Caco-2 (cell line): ENCODE results near the gene MDN1. TPM values are rescaled to one million over a fixed set of nuclear protein-coding genes. Genes with fewer than 3 reads are reported as not detected.

Experiments
- BruUV-seq: library from RNA; stranded (reverse); fragments of 400-500 nt; replicated peaks from 2 replicates; lab custom pipeline; 2021; lab: Mats Ljungman, UMichigan
- CTCF ChIA-PET: fragments of 300-600 bp; sonication (Branson Sonifier 250); formaldehyde crosslinking; loops from one replicate; lab custom pipeline; 2022; ENCODE audit warnings: antibody characterized with exemption; lab: Charles Lee
- POLR2A ChIA-PET: fragments of 300-600 bp; sonication (Branson Sonifier 250); formaldehyde crosslinking; loops from one replicate; lab custom pipeline; 2022; ENCODE audit warnings: antibody characterized with exemption; lab: Charles Lee
- DNase-seq, 2 experiments: peaks; one replicate each; pipeline versions ENCODE4 v3.0.0 to v3.0.0-alpha.2; 2020 to 2022
- H3K27me3 ChIP-seq: replicated peaks from 2 replicates; pipeline ENCODE4 v1.6.0; 2011; ENCODE audit warnings: low read length; ENCODE audit not compliant: control insufficient read depth, insufficient read depth
- H3K36me3 ChIP-seq: 2 replicates; pipeline ENCODE4 v1.5.1; 2011; ENCODE audit warnings: low read length; ENCODE audit not compliant: control insufficient read depth, insufficient read depth
- H3K4me1 ChIP-seq: fragments of 250-450 bp; sonication (Bioruptor Pico); 2 replicates; pipeline ENCODE4 v1.5.1; 2020; ENCODE audit warnings: mild to moderate bottlenecking
- H3K4me3 ChIP-seq: 2 replicates; pipeline ENCODE4 v1.5.1; 2011; ENCODE audit warnings: low read depth, mild to moderate bottlenecking, control low read depth, low read length
- H3K9me3 ChIP-seq: fragments of 250-450 bp; sonication (Bioruptor Pico); 2 replicates; pipeline ENCODE4 v1.5.1; 2020; ENCODE audit warnings: mild to moderate bottlenecking, moderate library complexity
- H3K27ac Mint-ChIP-seq: one replicate; pipeline ENCODE4 v1.8.0; 2022; ENCODE audit warnings: mixed read lengths; ENCODE audit not compliant: unreplicated experiment
- H3K27me3 Mint-ChIP-seq: one replicate; pipeline ENCODE4 v1.8.0; 2022; ENCODE audit warnings: mixed read lengths; ENCODE audit not compliant: insufficient read depth, unreplicated experiment
- H3K36me3 Mint-ChIP-seq: one replicate; pipeline ENCODE4 v1.8.0; 2022; ENCODE audit warnings: mild to moderate bottlenecking, mixed read lengths; ENCODE audit not compliant: insufficient read depth, unreplicated experiment
- H3K4me1 Mint-ChIP-seq: one replicate; pipeline ENCODE4 v1.8.0; 2022; ENCODE audit warnings: low read depth, mixed read lengths; ENCODE audit not compliant: unreplicated experiment
- H3K4me3 Mint-ChIP-seq: one replicate; pipeline ENCODE4 v1.8.0; 2022; ENCODE audit warnings: mild to moderate bottlenecking, moderate library complexity, mixed read lengths; ENCODE audit not compliant: unreplicated experiment
- H3K9me3 Mint-ChIP-seq: one replicate; pipeline ENCODE4 v1.8.0; 2022; ENCODE audit warnings: mixed read lengths; ENCODE audit not compliant: unreplicated experiment
- CTCF ChIP-seq, 2 experiments: fragments of 200-600 bp in 1 of 2; IDR thresholded peaks; 1 replicate in 1 of 2; 2 replicates in 1 of 2; pipeline versions ENCODE4 v1.5.1 to v1.8.0; 2011 to 2022; ENCODE audit warnings: antibody characterized with exemption in 1 of 2, control low read depth in 1 of 2, inconsistent platforms in 1 of 2, low read depth in 1 of 2, low read length in 1 of 2, mild to moderate bottlenecking in 1 of 2, moderate library complexity in 1 of 2; ENCODE audit not compliant: insufficient read depth in 1 of 2, severe bottlenecking in 1 of 2, unreplicated experiment in 1 of 2
- intact Hi-C: fragments of 100-400 bp; cut with micrococcal nuclease; formaldehyde crosslinking; loops from one replicate; pipeline ENCODE4 v1.10.0; 2022; ENCODE audit not compliant: unreplicated experiment
- total RNA-seq: library from RNA; stranded (reverse); gene quantifications from 2 replicates; pipeline ENCODE4 v1.2.3, GENCODE V29; 2022

MDN1 gene
- total RNA-seq, 1 experiment from 2014 or later, result 49.0 TPM

GRCh38 chr6:89660981-89661380 lies 158.6 kb downstream of the MDN1 start:
- intact Hi-C loops, result no loop called here
- TF ChIP-seq CTCF (IDR thresholded peaks at IDR 0.05; ENCODE audit: insufficient read depth in 1 of 2, low read depth in 1 of 2, low read length in 1 of 2, severe bottlenecking in 1 of 2, unreplicated experiment in 1 of 2), result no peak
- Histone ChIP-seq H3K4me1 (no peaks in the 10 kb centered on the region), H3K4me3 (no peak overlapping the region), H3K9me3 (no peaks in the 10 kb centered on the region), H3K36me3 (no peaks in the 10 kb centered on the region; the same call in 1 of the 2 replicates), H3K27me3 (no peaks in the 10 kb centered on the region)
- no peak for DNase-seq
- POLR2A ChIA-PET, result no interaction called here
- CTCF ChIA-PET, result no interaction called here
- Mint-ChIP-seq H3K4me3 (no peak overlapping the region), H3K9me3 (no peaks in the 10 kb centered on the region), H3K4me1 (no peaks in the 10 kb centered on the region), H3K27me3 (no peaks in the 10 kb centered on the region), H3K36me3 (peaks cover 92% of the 10 kb centered on the region), H3K27ac (no peak overlapping the region)
- no TSS peak for BruUV-seq

GRCh38 chr6:89657445-89658158 lies 162.0 kb downstream of the MDN1 start:
- Mint-ChIP-seq H3K4me3 (no peak overlapping the region), H3K27ac (peak overlapping the region; percentile 34), H3K4me1 (no peaks in the 10 kb centered on the region), H3K36me3 (peaks cover 65% of the 10 kb centered on the region), H3K9me3 (no peaks in the 10 kb centered on the region), H3K27me3 (no peaks in the 10 kb centered on the region)
- Histone ChIP-seq H3K4me3 (no peak overlapping the region), H3K36me3 (peaks cover 1% of the 10 kb centered on the region; the same call in 1 of the 2 replicates), H3K27me3 (no peaks in the 10 kb centered on the region), H3K9me3 (no peaks in the 10 kb centered on the region), H3K4me1 (no peaks in the 10 kb centered on the region; the same call in 1 of the 2 replicates)
- no TSS peak for BruUV-seq
- intact Hi-C loops, result no loop called here
- ChIA-PET POLR2A (no interaction called here), CTCF (no interaction called here)
- DNase-seq, result no peak
- TF ChIP-seq CTCF (IDR thresholded peaks at IDR 0.05; ENCODE audit: insufficient read depth in 1 of 2, low read depth in 1 of 2, low read length in 1 of 2, severe bottlenecking in 1 of 2, unreplicated experiment in 1 of 2), result no peak

- CTCF ChIA-PET, result no interaction called here
- peaks cover 1% of the 10 kb centered on the region; the same call in 1 of the 2 replicates for H3K36me3 ChIP-seq
- H3K27me3 Mint-ChIP-seq, result no peaks in the 10 kb centered on the region
Observed at GRCh38 chr6:89655122-89655521, 164.5 kb downstream of the MDN1 start.

More at GRCh38 chr6:89655122-89655521, 164.5 kb downstream of the MDN1 start:
- BruUV-seq, result no TSS peak
- H3K27ac Mint-ChIP-seq, result no peak overlapping the region
- H3K4me1 ChIP-seq, result peaks cover 3% of the 10 kb centered on the region
- TF ChIP-seq CTCF (IDR thresholded peaks at IDR 0.05; ENCODE audit: insufficient read depth in 1 of 2, low read depth in 1 of 2, low read length in 1 of 2, severe bottlenecking in 1 of 2, unreplicated experiment in 1 of 2), result no peak
- no peaks in the 10 kb centered on the region for H3K9me3 ChIP-seq
- peaks cover 69% of the 10 kb centered on the region for H3K36me3 Mint-ChIP-seq
- H3K27me3 ChIP-seq, result no peaks in the 10 kb centered on the region
- POLR2A ChIA-PET, result no interaction called here
- intact Hi-C loops, result no loop called here
- H3K4me1 Mint-ChIP-seq, result peaks cover 5% of the 10 kb centered on the region
- no peak overlapping the region for H3K4me3 Mint-ChIP-seq
- DNase-seq, result no peak
- no peak overlapping the region for H3K4me3 ChIP-seq
- H3K9me3 Mint-ChIP-seq, result no peaks in the 10 kb centered on the region
